Central memory CD8-positive, alpha-beta T cell (primary cell): ENCODE results near the gene NDRG4.

Experiments used
- ATAC-seq: fragments of 150-1000 bp; cut with Tn5 transposase; replicated peaks from 2 replicates; pipeline ENCODE4 v1.10.0; 2022; ENCODE audit warnings: mild to moderate bottlenecking, moderate FRiP score, moderate number of reproducible peaks; ENCODE audit not compliant: poor library complexity, severe bottlenecking; ENCODE audit errors: extremely low read depth
- DNase-seq, 2 donors: peaks; one replicate each; pipeline ENCODE4 v3.0.0; 2021; ENCODE audit warnings: low spot score in 2 of 2
- H3K27ac Mint-ChIP-seq: one replicate; pipeline ENCODE4 v1.8.0; 2022; ENCODE audit warnings: low read depth, mild to moderate bottlenecking, moderate library complexity, mixed read lengths
- H3K27me3 Mint-ChIP-seq: one replicate; pipeline ENCODE4 v1.8.0; 2022; ENCODE audit warnings: mixed read lengths
- H3K36me3 Mint-ChIP-seq: one replicate; pipeline ENCODE4 v1.8.0; 2022; ENCODE audit warnings: mild to moderate bottlenecking, moderate library complexity, mixed read lengths; ENCODE audit not compliant: insufficient read depth
- H3K4me1 Mint-ChIP-seq: one replicate; pipeline ENCODE4 v1.8.0; 2022; ENCODE audit warnings: mixed read lengths
- H3K4me3 Mint-ChIP-seq: one replicate; pipeline ENCODE4 v1.8.0; 2022; ENCODE audit warnings: mild to moderate bottlenecking, moderate library complexity, mixed read lengths
- H3K9me3 Mint-ChIP-seq: one replicate; pipeline ENCODE4 v1.8.0; 2022; ENCODE audit warnings: mixed read lengths

NDRG4 gene

DNA sequence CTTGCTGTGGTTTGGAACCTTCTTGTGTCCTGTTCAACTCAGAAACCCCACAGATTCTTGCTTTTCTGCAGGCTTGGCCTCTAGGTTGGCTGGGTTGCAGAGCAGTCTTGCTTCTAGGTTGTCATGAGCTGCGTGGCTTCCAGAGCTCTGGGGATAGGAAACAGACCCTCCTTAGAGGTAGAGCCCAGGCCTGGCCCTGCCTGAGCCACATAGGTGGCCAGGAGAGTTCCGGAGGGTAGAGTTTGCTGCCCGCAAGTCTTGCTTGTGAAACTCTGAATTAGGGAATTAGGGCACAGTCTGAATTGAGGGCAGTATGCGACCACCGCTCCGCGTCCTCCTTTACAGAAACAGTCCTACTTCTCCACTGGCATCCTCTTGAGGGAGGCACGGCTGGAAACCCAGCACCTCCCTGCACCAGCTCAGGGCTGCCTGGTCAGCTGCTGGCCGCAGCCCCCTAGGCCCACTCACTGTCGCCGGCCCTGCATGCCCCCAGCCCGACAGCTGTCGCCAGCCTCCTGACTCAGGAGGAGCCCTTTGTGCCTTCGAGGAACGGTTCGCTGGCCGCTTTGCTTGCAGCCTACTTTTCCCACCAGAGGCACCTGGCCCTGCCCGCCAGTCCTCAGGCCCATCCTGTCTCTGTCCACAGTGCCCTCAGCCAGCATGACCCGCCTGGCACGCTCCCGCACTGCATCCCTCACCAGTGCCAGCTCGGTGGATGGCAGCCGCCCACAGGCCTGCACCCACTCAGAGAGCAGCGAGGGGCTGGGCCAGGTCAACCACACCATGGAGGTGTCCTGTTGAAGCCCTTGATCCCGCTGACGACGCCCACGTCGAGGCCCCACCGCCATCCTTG lies 11.1 kb downstream of the NDRG4 start:
- no peak overlapping the region for H3K27ac Mint-ChIP-seq
- H3K9me3 Mint-ChIP-seq: no peaks in the 10 kb centered on the region
- H3K4me1 Mint-ChIP-seq: peaks cover 15% of the 10 kb centered on the region
- peaks cover 3% of the 10 kb centered on the region for H3K36me3 Mint-ChIP-seq
- ATAC-seq: no peak
- H3K4me3 Mint-ChIP-seq: no peak overlapping the region
- DNase-seq: no peak
- H3K27me3 Mint-ChIP-seq: no peaks in the 10 kb centered on the region

DNA sequence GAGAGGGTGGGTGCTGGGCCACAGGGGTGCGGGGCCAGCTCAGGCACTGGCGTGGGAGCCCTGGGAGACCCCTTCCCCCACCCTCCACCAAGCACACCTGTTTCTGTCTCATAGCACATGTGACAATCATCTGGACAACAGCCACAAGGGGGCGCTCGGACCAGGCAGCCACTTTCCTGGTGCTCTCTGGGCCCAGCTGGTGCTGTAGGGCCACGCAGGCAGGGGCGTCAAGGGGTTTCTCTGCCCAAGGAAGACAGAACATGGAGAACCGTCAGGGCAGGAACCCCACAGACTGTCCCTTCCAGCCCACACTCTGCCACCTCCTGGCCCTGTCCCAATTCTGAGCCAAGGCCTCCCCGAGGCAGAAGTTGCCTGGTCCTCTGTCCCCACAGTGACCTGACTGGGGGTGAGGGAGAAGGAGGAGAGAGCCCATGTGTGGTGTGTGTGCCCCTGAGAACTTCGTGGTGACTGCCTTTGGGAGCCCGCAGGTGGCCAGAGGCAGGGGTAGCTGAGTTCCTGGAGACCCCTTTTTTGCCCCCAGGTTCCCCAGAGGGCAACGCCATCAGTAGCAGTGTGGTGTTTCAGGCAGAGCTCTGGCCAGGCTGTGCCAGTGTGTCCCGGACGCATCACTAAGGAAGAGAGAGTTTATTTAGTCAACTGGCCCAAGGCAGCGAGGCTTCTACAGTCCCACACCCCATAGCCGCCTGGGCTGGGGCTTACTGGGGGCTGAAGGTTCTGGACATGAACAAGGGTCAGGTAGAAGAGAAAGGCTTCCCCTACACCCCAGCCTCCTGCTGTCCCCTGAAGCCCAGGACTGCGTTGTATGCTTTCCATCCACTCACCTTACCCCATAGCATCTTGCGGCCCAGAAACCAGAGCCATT lies 12.2 kb downstream of the NDRG4 start:
- no peaks in the 10 kb centered on the region for H3K27me3 Mint-ChIP-seq
- DNase-seq (peak; percentile 62 to 75), ATAC-seq (no peak)
- H3K4me3 Mint-ChIP-seq: no peak overlapping the region
- H3K9me3 Mint-ChIP-seq: no peaks in the 10 kb centered on the region
- H3K4me1 Mint-ChIP-seq: peaks cover 26% of the 10 kb centered on the region
- peaks cover 6% of the 10 kb centered on the region for H3K36me3 Mint-ChIP-seq
- H3K27ac Mint-ChIP-seq: no peak overlapping the region

DNA sequence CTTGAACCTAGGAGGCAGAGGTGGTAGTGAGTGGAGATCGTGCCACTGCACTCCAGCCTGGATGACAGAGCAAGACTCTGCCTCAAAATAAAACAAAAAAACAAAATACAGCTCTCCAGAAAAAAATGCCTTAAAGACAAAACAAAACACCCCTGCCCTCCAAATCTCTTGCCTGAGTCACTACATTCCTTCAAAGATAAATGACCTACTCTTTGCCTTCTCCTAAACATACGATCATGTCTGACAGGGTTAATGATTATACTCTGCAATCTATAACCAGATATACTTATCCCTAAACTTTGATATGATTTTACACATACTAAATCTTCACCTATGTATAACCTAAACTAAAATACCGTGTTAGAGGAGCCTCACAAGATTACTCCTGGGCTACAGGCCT lies 13.9 kb downstream of the NDRG4 start:
- Mint-ChIP-seq H3K9me3 (no peaks in the 10 kb centered on the region), H3K4me1 (peaks cover 26% of the 10 kb centered on the region), H3K27ac (no peak overlapping the region), H3K36me3 (peaks cover 17% of the 10 kb centered on the region), H3K4me3 (no peak overlapping the region), H3K27me3 (no peaks in the 10 kb centered on the region)
- no peak for ATAC-seq
- no peak for DNase-seq

DNA sequence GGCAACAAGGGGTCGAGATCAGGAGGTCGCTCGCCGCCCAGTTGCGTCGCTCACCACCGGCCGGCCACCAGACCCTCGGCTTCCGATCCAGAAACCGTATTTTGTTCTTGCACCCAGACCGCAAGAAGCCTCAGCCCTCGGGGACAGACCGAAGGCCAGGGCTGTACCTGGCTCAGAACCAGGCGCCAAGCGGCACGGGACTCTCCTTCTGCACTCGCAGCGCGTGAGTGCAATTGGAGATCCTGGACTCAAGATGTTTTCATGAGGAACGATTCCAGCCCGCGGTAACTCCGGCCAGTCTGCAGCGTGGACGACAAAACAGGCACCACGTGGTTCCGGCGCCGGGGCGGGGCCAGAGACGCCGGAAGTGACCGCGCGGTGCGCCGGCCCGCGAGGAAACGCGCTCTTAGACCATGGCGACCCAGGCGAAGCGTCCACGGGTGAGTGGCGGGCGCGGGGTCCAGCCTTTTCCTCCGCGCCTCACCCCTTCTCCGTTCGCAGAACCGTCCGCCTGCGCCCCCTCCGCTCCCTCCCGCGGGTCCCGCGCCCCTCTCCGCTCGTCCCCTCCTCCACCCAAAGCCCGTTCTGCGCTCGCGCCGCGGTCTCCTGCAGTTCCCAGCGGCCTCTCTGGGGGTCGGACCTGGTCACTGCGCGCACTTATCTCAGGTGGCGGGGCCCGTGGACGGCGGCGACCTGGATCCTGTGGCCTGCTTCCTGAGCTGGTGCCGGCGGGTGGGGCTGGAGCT lies 15.4 kb downstream of the NDRG4 start, which contains the start of gene SETD6:
TSS of gene SETD6 (plus strand) at position 393 of the 746 bp plus-strand sequence. CDS start at position 414, 21 bp downstream.
- Mint-ChIP-seq H3K27me3 (no peaks in the 10 kb centered on the region), H3K9me3 (no peaks in the 10 kb centered on the region), H3K36me3 (peaks cover 26% of the 10 kb centered on the region), H3K4me1 (peaks cover 26% of the 10 kb centered on the region), H3K27ac (peak within 1 kb of the TSS; percentile 85), H3K4me3 (peak within 1 kb of the TSS; percentile 85)
- ATAC-seq (peak; percentile 76), DNase-seq (peak in 1 of 2 donors; percentile 40)

DNA sequence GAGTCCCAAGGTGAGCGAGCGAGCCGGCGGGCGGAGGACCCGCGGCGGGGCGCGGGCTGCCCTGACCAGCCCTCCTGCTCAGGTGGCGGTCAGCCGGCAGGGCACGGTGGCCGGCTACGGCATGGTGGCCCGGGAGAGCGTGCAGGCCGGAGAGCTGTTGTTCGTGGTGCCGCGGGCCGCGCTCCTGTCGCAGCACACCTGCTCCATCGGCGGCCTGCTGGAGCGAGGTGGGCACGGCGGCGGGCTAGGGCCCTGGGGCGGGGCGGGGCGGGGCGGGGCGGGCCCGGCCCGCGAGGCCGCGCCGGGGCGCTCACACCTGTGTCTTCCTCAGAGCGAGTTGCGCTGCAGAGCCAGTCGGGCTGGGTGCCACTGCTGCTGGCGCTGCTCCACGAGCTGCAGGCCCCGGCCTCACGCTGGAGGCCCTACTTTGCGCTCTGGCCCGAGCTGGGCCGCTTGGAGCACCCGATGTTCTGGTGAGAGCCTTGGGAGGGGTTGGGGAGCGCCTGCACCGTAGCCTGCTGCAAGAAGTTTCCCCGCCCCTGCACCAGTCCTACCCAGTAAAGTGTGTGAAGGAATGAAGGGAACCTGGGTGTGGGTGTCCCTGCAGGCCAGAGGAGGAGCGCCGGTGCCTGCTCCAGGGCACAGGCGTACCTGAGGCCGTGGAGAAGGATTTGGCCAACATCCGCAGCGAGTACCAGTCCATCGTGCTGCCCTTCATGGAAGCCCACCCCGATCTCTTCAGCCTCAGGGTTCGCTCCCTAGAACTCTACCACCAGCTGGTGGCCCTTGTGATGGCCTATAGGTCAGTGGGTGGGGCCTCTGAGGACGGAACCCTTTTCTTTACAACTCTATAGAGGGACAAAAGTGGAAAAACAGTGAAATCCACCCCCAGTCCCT lies 16.2 kb downstream of the NDRG4 start:
- DNase-seq (no peak), ATAC-seq (peak; percentile 69)
- Mint-ChIP-seq H3K36me3 (peaks cover 34% of the 10 kb centered on the region), H3K27ac (peak overlapping the region; percentile 85), H3K4me3 (peak overlapping the region; percentile 85), H3K4me1 (peaks cover 26% of the 10 kb centered on the region), H3K27me3 (no peaks in the 10 kb centered on the region), H3K9me3 (no peaks in the 10 kb centered on the region)

- Mint-ChIP-seq H3K4me3 (peak overlapping the region; percentile 85), H3K27ac (no peak overlapping the region), H3K27me3 (no peaks in the 10 kb centered on the region), H3K9me3 (no peaks in the 10 kb centered on the region), H3K4me1 (peaks cover 23% of the 10 kb centered on the region), H3K36me3 (peaks cover 41% of the 10 kb centered on the region)
- ATAC-seq (no peak), DNase-seq (no peak)
Observed at GRCh38 chr16:58516768-58517107, 16.8 kb downstream of the NDRG4 start.

DNA sequence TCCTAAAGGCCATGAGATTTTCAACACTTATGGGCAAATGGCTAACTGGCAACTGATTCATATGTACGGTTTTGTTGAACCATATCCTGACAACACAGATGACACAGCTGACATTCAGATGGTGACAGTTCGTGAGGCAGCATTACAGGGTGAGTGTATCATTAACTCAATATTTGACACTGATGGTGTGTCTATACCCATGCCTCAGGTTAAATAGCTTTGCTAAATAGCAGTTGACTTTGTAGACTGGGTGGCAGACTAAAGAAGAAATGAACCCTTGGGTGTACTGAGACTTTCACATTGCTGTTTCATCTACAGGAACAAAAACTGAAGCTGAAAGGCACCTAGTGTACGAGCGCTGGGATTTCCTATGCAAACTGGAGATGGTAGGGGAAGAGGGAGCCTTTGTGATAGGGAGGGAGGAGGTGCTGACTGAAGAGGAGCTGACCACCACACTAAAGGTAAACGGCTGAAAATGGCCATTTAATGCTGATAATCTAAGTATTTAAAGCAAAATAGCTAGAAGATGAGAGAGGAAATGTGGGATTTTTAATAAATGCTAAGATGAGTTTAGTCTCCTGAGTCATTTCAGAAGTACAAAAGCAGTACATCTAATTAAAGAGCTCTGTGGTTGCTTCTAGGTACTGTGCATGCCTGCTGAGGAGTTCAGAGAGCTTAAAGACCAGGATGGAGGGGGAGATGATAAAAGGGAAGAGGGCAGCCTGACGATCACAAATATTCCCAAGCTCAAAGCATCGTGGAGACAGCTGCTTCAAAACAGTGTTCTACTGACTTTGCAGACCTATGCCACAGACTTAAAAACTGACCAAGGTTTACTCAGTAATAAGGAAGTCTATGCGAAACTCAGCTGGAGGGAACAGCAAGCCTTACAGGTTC lies 18.4 kb downstream of the NDRG4 start:
- no peak for ATAC-seq

DNA sequence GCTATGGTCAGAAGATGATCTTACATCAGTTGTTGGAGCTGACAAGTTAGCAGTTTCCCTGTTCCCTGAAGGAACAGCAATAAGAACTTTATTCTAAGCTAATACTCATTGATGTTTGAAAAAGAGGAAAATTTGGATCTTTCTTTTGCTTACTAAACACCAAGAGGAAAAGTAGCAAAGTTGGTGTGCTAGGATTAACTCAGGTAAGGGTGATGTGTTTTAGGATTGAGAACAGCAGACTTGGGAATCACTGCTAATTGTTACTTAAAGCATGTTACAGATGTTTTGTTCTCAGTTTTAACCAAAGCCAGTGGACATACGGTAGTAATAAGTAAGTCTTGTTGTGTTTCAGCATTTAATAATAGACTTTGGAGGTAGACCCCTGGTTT lies 19.0 kb downstream of the NDRG4 start:
- Mint-ChIP-seq H3K9me3 (no peaks in the 10 kb centered on the region), H3K27ac (no peak overlapping the region)

More for the DNA sequence above, 18.4 kb downstream of the NDRG4 start:
- H3K4me3 Mint-ChIP-seq: no peak overlapping the region
- H3K36me3 Mint-ChIP-seq: peaks cover 57% of the 10 kb centered on the region
- H3K27ac Mint-ChIP-seq: peak overlapping the region; percentile 3
- no peaks in the 10 kb centered on the region for H3K9me3 Mint-ChIP-seq
- peaks cover 19% of the 10 kb centered on the region for H3K4me1 Mint-ChIP-seq
- no peaks in the 10 kb centered on the region for H3K27me3 Mint-ChIP-seq
- no peak for DNase-seq

DNA sequence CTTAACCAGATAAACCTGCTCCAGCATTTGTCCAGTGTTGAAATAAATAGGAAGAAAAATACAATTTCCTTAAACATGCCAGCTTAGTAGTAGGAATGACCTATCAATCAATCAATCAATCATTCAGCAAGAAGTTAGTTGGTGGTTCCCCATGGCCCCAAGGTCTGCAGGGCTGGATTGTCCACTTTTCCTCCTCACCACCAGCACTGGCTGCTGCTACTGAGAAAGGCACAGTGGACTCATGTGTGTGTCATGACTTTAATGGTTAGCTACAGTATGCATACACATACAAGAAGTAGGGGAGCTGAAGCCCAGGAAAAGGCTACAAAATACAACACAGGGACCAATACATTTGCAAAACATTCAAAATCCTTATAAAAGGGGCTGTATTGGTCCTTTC lies 19.8 kb downstream of the NDRG4 start:
- H3K27ac Mint-ChIP-seq: no peak overlapping the region

More for the DNA sequence above, 19.0 kb downstream of the NDRG4 start:
- no peak for DNase-seq
- ATAC-seq: no peak
- Mint-ChIP-seq H3K4me1 (peaks cover 19% of the 10 kb centered on the region), H3K4me3 (no peak overlapping the region), H3K36me3 (peaks cover 62% of the 10 kb centered on the region), H3K27me3 (no peaks in the 10 kb centered on the region)

DNA sequence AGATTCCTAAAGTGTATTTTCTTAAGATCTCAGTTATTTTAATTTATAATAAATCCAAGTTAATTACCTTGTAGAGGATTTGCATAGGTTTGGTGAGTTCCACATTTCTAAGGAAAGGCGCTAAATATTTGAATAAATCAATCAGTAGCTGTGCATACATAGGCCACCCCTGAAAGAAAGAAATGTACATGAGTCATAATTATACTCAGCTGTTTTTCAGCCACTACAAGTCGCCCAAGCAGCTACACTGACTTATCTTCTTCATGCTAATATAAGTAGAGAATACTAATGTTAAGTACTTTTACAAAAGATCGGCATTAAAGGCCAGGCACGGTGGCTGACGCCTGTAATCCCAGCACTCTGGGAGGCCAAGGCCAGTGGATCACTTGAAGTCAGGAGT lies 30.2 kb downstream of the NDRG4 start:
- peaks cover 5% of the 10 kb centered on the region for H3K4me1 Mint-ChIP-seq
- ATAC-seq: no peak
- H3K4me3 Mint-ChIP-seq: no peak overlapping the region
- no peaks in the 10 kb centered on the region for H3K27me3 Mint-ChIP-seq
- peaks cover 94% of the 10 kb centered on the region for H3K36me3 Mint-ChIP-seq
- H3K9me3 Mint-ChIP-seq: no peaks in the 10 kb centered on the region
- DNase-seq: no peak
- no peak overlapping the region for H3K27ac Mint-ChIP-seq

More for the DNA sequence above, 19.8 kb downstream of the NDRG4 start:
- ATAC-seq (no peak), DNase-seq (no peak)
- no peaks in the 10 kb centered on the region for H3K9me3 Mint-ChIP-seq
- H3K27me3 Mint-ChIP-seq: no peaks in the 10 kb centered on the region
- peaks cover 16% of the 10 kb centered on the region for H3K4me1 Mint-ChIP-seq
- peaks cover 69% of the 10 kb centered on the region for H3K36me3 Mint-ChIP-seq
- H3K4me3 Mint-ChIP-seq: no peak overlapping the region

GRCh38 chr16:58532414-58532813 lies 32.5 kb downstream of the NDRG4 start:
- Mint-ChIP-seq H3K27me3 (no peaks in the 10 kb centered on the region), H3K36me3 (peaks cover 94% of the 10 kb centered on the region), H3K4me1 (peaks cover 4% of the 10 kb centered on the region), H3K9me3 (no peaks in the 10 kb centered on the region), H3K27ac (no peak overlapping the region), H3K4me3 (no peak overlapping the region)
- no peak for ATAC-seq
- no peak for DNase-seq
